ENCODE results near the gene FTCDNL1.

GRCh38 chr2:199851883-199852282 is 891 bp upstream of the FTCDNL1 start:
- TF ChIP-seq CTCF (IDR thresholded peaks at IDR 0.05) (no peak), POLR2A (IDR thresholded peaks at IDR 0.05) (no peak)
